GM23248 (cell line): ENCODE measurements around the gene ADNP2.

Experiments
- EZH2 ChIP-seq: fragments of 200-600 bp; sonication (generic); IDR thresholded peaks from 2 replicates; pipeline ENCODE4 v1.6.1; 2018; ENCODE audit warnings: antibody characterized with exemption, mild to moderate bottlenecking; ENCODE audit not compliant: insufficient read depth, poor library complexity, severe bottlenecking
- EZH2phosphoT487 ChIP-seq: fragments of 200-600 bp; sonication (generic); IDR thresholded peaks from 2 replicates; pipeline ENCODE4 v1.6.1; 2018; ENCODE audit warnings: antibody characterized with exemption, moderate library complexity, mild to moderate bottlenecking, low read depth; ENCODE audit not compliant: insufficient read depth

GRCh38 chr18:80157708-80158343 lies 48.8 kb downstream of the ADNP2 start:
- TF ChIP-seq EZH2 (no peak), EZH2phosphoT487 (no peak)
